Measurements from ENCODE around the gene SLC22A17. TPM values are rescaled to one million over a fixed set of nuclear protein-coding genes. Genes with fewer than 3 reads are reported as not detected.
A peak's percentile ranks its signal among the peaks of the same experiment; 100 is the strongest.

SLC22A17 gene
- total and polyA plus RNA-seq, 2 of the 13 experiments (the other 11 are each of a cell fraction or from before 2014, with no cell fraction given), result 0.95 to 1.1 TPM

DNA sequence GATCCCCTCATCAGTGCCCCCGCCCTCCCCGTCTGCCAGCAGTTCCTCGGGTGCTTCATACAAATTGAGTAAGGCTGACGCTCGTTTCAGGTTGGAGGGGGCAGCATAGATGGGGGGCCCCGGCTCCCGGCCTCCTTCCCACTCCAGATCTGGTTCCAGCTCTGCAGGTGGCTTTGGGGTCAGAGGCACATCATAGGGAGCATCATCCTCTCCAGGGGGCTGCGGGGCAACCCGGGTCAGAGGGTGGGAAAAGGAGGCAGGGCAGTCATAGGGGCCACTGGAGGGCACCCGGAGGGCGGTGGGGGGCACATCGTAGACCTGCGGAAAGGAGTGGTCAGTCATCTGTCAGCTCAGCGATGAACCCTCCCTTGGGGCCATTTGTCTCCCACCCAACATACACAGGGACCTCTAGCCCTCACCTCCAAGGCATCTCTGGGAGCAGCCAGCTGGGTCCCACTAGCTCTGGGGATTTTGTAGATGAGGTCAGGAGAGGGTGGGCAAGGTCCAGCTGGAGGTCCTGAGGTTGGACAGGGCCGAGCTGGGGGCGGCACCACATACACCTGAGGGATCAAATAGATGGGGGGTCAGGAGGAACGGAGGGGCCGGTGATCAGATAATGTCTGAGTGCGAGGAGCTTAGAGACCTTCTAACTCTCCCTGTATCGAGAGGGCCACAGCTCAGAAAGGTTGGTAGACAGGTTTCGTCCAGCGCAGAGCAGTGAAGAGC, 7.2 kb upstream of the SLC22A17 start (continued):
- TF ChIP-seq, protein P1, sequence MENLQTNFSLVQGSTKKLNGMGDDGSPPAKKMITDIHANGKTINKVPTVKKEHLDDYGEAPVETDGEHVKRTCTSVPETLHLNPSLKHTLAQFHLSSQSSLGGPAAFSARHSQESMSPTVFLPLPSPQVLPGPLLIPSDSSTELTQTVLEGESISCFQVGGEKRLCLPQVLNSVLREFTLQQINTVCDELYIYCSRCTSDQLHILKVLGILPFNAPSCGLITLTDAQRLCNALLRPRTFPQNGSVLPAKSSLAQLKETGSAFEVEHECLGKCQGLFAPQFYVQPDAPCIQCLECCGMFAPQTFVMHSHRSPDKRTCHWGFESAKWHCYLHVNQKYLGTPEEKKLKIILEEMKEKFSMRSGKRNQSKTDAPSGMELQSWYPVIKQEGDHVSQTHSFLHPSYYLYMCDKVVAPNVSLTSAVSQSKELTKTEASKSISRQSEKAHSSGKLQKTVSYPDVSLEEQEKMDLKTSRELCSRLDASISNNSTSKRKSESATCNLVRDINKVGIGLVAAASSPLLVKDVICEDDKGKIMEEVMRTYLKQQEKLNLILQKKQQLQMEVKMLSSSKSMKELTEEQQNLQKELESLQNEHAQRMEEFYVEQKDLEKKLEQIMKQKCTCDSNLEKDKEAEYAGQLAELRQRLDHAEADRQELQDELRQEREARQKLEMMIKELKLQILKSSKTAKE (CRISPR knock-in tag; IDR thresholded peaks at IDR 0.05; ENCODE audit: borderline replicate concordance), result peak; percentile 24; the same call in 1 of the 2 replicates
- no peak for TF ChIP-seq PAF1 (CRISPR knock-in tag; IDR thresholded peaks at IDR 0.05)
- 0 out of 2 replicates have a peak, but pooled peaks have one; percentile 77 for TF ChIP-seq FOXO4 (CRISPR knock-in tag; conservative IDR thresholded peaks at IDR 0.05)
- TF ChIP-seq HNRNPLL (IDR thresholded peaks at IDR 0.05; ENCODE audit: low read depth, low read length, poor library complexity, severe bottlenecking), result peak; percentile 8

DNA sequence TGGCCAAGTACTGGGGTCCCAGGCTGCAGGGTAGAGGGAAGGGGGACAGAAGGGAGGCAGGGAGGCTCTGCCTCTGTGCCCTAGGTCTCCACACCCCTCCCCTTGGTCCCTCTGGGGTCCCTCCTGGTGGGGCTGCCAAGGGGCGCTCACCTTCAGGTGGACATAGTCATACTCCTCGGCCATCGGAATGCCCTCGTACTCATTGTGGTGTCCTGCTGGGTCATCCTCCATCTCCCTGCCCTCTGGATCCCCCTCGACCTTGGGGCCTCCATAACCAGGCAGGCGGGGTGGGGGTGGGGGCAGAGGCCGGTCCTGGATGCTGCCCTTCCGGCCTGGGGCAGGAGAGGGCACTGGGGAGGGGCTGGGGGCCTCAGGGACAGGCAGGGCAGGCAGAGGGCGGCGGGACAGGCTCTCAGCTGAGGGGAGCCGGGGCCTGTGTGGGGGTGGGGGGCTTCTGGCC, 6.5 kb upstream of the SLC22A17 start:
- Histone ChIP-seq H3K4me1 (ENCODE audit: insufficient read depth, low read length) (peaks cover 30% of the 10 kb centered on the region), H3K79me2 (ENCODE audit: insufficient read depth, low read length) (no peaks in the 10 kb centered on the region), H3K9ac (ENCODE audit: insufficient read depth, low read depth, low read length) (no peak overlapping the region), H3K4me2 (ENCODE audit: low read depth, low read length) (no peak overlapping the region), H3K27ac (ENCODE audit: extremely low read length, insufficient read depth, low read length) (no peak overlapping the region), H4K20me1 (ENCODE audit: insufficient read depth, low read length) (no peaks in the 10 kb centered on the region), H2AFZ (ENCODE audit: low read length) (no peak overlapping the region), H3K36me3 (replicated peaks in 1 of 2; ENCODE audit: control insufficient read depth in 1 of 2, insufficient read depth in 2 of 2, low read length in 2 of 2) (no peaks in the 10 kb centered on the region), H3K9me3 (ENCODE audit: low read length) (no peaks in the 10 kb centered on the region), H3K4me3 (replicated peaks in 1 of 3; ENCODE audit: insufficient read depth in 1 of 3, low read depth in 2 of 3, low read length in 3 of 3) (no peak overlapping the region), H3K27me3 (ENCODE audit: control insufficient read depth in 1 of 2, insufficient read depth in 2 of 2, low read length in 2 of 2) (peaks cover 41 to 93% of the 10 kb centered on the region in 2 experiments)
- WGBS (ENCODE audit: low lambda C conversion rate), result 18% methylated on average over 11 of the region's 11 CpGs
- intact Hi-C loops (cut with micrococcal nuclease; ENCODE audit: unreplicated experiment) (no loop called here), in situ Hi-C loops (cut with HindIII; ENCODE audit: extremely low pct_ligation_motif_present, low pct_unique_long_range_greater_than_20kb) (no loop called here)
- ATAC-seq (peak; percentile 37), FAIRE-seq (no peak), DNase-seq (ENCODE audit: low spot score) (no peak)
- POLR2A ChIA-PET, result no interaction called here
- CTCF ChIA-PET (ENCODE audit: low intra/inter-chr PET ratio, low total read pairs), result interaction anchor here (1.6 to 1.8 kb wide), 3 partner anchors 21 to 93 kb away, joined by 4 to 7 read pairs (median 5); no protein-coding TSS in a partner anchor
- no TSS peak for BruUV-seq (replicated peaks)
- TF ChIP-seq SMAD1 (CRISPR knock-in tag; IDR thresholded peaks at IDR 0.05; ENCODE audit: borderline replicate concordance, low read depth) (no peak), ZFP82 (CRISPR knock-in tag; IDR thresholded peaks at IDR 0.05; ENCODE audit: borderline replicate concordance) (no peak), HMGA1 (CRISPR knock-in tag; conservative IDR thresholded peaks at IDR 0.05) (no peak), NONO (IDR thresholded peaks at IDR 0.05) (no peak), NONO (CRISPR knock-in tag; conservative IDR thresholded peaks at IDR 0.05) (0 out of 2 replicates have a peak, but pooled peaks have one; percentile 18), SP5 (CRISPR knock-in tag; IDR thresholded peaks at IDR 0.05; ENCODE audit: borderline replicate concordance, low read depth) (no peak), ZNF543 (CRISPR knock-in tag; IDR thresholded peaks at IDR 0.05) (no peak), PTBP1 (IDR thresholded peaks at IDR 0.05; ENCODE audit: low read depth, low read length, poor library complexity, severe bottlenecking) (no peak), ZNF503 (CRISPR knock-in tag; IDR thresholded peaks at IDR 0.05) (no peak)
- TF ChIP-seq, protein P2, sequence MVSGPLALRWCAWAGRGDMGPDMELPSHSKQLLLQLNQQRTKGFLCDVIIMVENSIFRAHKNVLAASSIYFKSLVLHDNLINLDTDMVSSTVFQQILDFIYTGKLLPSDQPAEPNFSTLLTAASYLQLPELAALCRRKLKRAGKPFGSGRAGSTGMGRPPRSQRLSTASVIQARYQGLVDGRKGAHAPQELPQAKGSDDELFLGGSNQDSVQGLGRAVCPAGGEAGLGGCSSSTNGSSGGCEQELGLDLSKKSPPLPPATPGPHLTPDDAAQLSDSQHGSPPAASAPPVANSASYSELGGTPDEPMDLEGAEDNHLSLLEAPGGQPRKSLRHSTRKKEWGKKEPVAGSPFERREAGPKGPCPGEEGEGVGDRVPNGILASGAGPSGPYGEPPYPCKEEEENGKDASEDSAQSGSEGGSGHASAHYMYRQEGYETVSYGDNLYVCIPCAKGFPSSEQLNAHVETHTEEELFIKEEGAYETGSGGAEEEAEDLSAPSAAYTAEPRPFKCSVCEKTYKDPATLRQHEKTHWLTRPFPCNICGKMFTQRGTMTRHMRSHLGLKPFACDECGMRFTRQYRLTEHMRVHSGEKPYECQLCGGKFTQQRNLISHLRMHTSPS (CRISPR knock-in tag; IDR thresholded peaks at IDR 0.05; ENCODE audit: low read depth), result peak; percentile 41; the same call in 1 of the 2 replicates
